Naive thymus-derived CD4-positive, alpha-beta T cell (primary cell): ENCODE results near the gene AP1G2. TPM values are rescaled to one million over a fixed set of nuclear protein-coding genes. Genes with fewer than 3 reads are reported as not detected.

ENCODE experiments used
- ATAC-seq: fragments of 150-1000 bp; cut with Tn5 transposase; 2 replicates; pipeline ENCODE4 v1.10.0; 2021; ENCODE audit warnings: mild to moderate bottlenecking, moderate library complexity
- CTCF ChIA-PET: fragments of 350-600 bp; sonication (Branson Sonifier 250); formaldehyde crosslinking; loops from one replicate; lab custom pipeline; 2021; ENCODE audit warnings: antibody characterized with exemption; lab: Charles Lee
- POLR2A ChIA-PET: fragments of 350-600 bp; sonication (Branson Sonifier 250); formaldehyde crosslinking; loops from one replicate; lab custom pipeline; 2021; ENCODE audit warnings: antibody characterized with exemption, inconsistent platforms; lab: Charles Lee
- DNase-seq, 9 donors: peaks; one replicate each; pipeline versions ENCODE4 v3.0.0 to v3.0.0-alpha.2; 2020 to 2022; ENCODE audit warnings: mixed read lengths in 1 of 9
- H3K27ac ChIP-seq: one replicate; pipeline ENCODE4 v1.7.0; 2013; ENCODE audit warnings: mild to moderate bottlenecking, low read depth, low read length, moderate library complexity
- H3K27me3 ChIP-seq, 2 donors: one replicate each; pipeline ENCODE4 v1.7.0; 2013; ENCODE audit warnings: low read length in 2 of 2, mild to moderate bottlenecking in 2 of 2, moderate library complexity in 2 of 2; ENCODE audit not compliant: control insufficient read depth in 2 of 2, insufficient read depth in 2 of 2
- H3K36me3 ChIP-seq, 3 experiments: 1 replicate in 2 of 3; 2 replicates in 1 of 3; pipeline ENCODE4 v1.7.0; 2013; ENCODE audit warnings: low read length in 3 of 3, mild to moderate bottlenecking in 3 of 3, moderate library complexity in 1 of 3; ENCODE audit not compliant: insufficient read depth in 3 of 3, control insufficient read depth in 2 of 3
- H3K4me1 ChIP-seq, 2 donors: one replicate each; pipeline ENCODE4 v1.7.0; 2013; ENCODE audit warnings: low read length in 2 of 2, mild to moderate bottlenecking in 2 of 2, moderate library complexity in 1 of 2; ENCODE audit not compliant: control insufficient read depth in 2 of 2, insufficient read depth in 2 of 2
- H3K4me3 ChIP-seq: 2 replicates; pipeline ENCODE4 v1.7.0; 2013; ENCODE audit warnings: mild to moderate bottlenecking, low read length
- H3K9me3 ChIP-seq, 3 experiments: 1 replicate in 2 of 3; 2 replicates in 1 of 3; pipeline ENCODE4 v1.7.0; 2013; ENCODE audit warnings: low read length in 3 of 3; ENCODE audit not compliant: control insufficient read depth in 2 of 3
- H3K27ac Mint-ChIP-seq, 9 donors: one replicate each; pipeline ENCODE4 v1.8.0; 2020 to 2022; ENCODE audit warnings: mixed read lengths in 9 of 9, mild to moderate bottlenecking in 8 of 9, moderate library complexity in 5 of 9, inconsistent platforms in 2 of 9
- H3K27me3 Mint-ChIP-seq, 5 donors: one replicate each; pipeline ENCODE4 v1.8.0; 2021 to 2022; ENCODE audit warnings: mixed read lengths in 5 of 5, mild to moderate bottlenecking in 1 of 5
- H3K36me3 Mint-ChIP-seq, 5 donors: one replicate each; pipeline ENCODE4 v1.8.0; 2020 to 2022; ENCODE audit warnings: mixed read lengths in 5 of 5, mild to moderate bottlenecking in 3 of 5, inconsistent platforms in 1 of 5
- H3K4me1 Mint-ChIP-seq, 7 donors: one replicate each; pipeline ENCODE4 v1.8.0; 2020 to 2022; ENCODE audit warnings: mixed read lengths in 7 of 7, mild to moderate bottlenecking in 3 of 7, inconsistent platforms in 1 of 7
- H3K4me3 Mint-ChIP-seq, 10 donors: one replicate each; pipeline ENCODE4 v1.8.0; 2020 to 2022; ENCODE audit warnings: mild to moderate bottlenecking in 10 of 10, mixed read lengths in 10 of 10, moderate library complexity in 6 of 10, inconsistent platforms in 2 of 10
- H3K9me3 Mint-ChIP-seq, 11 donors: one replicate each; pipeline ENCODE4 v1.8.0; 2020 to 2022; ENCODE audit warnings: mixed read lengths in 11 of 11, mild to moderate bottlenecking in 4 of 11, inconsistent platforms in 1 of 11, moderate library complexity in 1 of 11
- intact Hi-C, 2 donors: fragments of 100-400 bp; cut with micrococcal nuclease; formaldehyde crosslinking; loops; one replicate each; pipeline ENCODE4 v1.15.1; 2023
- polyA plus RNA-seq, 2 donors: library from polyadenylated mRNA; unstranded; fragments of 300-500 nt; fragmentation: Illumina TruSeq; gene quantifications; one replicate each; pipeline ENCODE4 v1.2.3, GENCODE V29; 2021
- total RNA-seq, 6 experiments: library from RNA in 5 of 6; stranded (reverse) in 5 of 6; gene quantifications; 1 replicate in 5 of 6; 2 replicates in 1 of 6; pipeline ENCODE4 v1.2.3 and lab custom pipeline; 2021 to 2026

AP1G2 gene
- total and polyA plus RNA-seq, 7 experiments from 2014 or later = 66.4 to 548 (median 270) TPM

GRCh38 chr14:23569443-23570151 lies 2.0 kb upstream of the AP1G2 start:
- H3K4me1 ChIP-seq = peaks cover 14 to 16% of the 10 kb centered on the region in 2 donors
- peaks cover 0 to 21% (median 0%) of the 10 kb centered on the region in 3 experiments for H3K36me3 ChIP-seq
- ATAC-seq = no peak
- POLR2A ChIA-PET = interaction anchor here (1.1 kb wide), 1 partner anchor 11 kb away, joined by 3 read pairs; no protein-coding TSS in a partner anchor
- Mint-ChIP-seq H3K27ac (peak overlapping the region in 8 of 9 donors; percentile 28 to 99 (median 97)), H3K27me3 (peaks cover 1 to 23% (median 5%) of the 10 kb centered on the region in 5 donors), H3K9me3 (peaks cover 0 to 5% (median 0%) of the 10 kb centered on the region in 11 donors), H3K36me3 (peaks cover 0 to 5% (median 0%) of the 10 kb centered on the region in 5 donors), H3K4me1 (peaks cover 13 to 49% (median 36%) of the 10 kb centered on the region in 7 donors), H3K4me3 (peak overlapping the region in 1 of 10 donors; percentile 99)
- DNase-seq = no peak
- no peak overlapping the region for H3K27ac ChIP-seq
- intact Hi-C loops = loop anchor here in 1 of 2 donors (5.0 kb wide), 1 partner anchor 703 kb away; the partner anchor contains the start of gene RABGGTA
- no peaks in the 10 kb centered on the region for H3K9me3 ChIP-seq
- H3K4me3 ChIP-seq = no peak overlapping the region
- H3K27me3 ChIP-seq = no peaks in the 10 kb centered on the region
- CTCF ChIA-PET = interaction anchor here (1.7 kb wide), 1 partner anchor 62 kb away, joined by 3 read pairs; no protein-coding TSS in a partner anchor

GRCh38 chr14:23568600-23569331 lies 1.2 kb upstream of the AP1G2 start:
- H3K27ac ChIP-seq = no peak overlapping the region
- H3K36me3 ChIP-seq = peaks cover 0 to 29% (median 0%) of the 10 kb centered on the region in 3 experiments
- peaks cover 0 to 22% (median 3%) of the 10 kb centered on the region in 5 donors for H3K27me3 Mint-ChIP-seq
- ChIA-PET CTCF (interaction anchor here (0.6 to 1.7 kb wide), 3 partner anchors 63 to 336 kb away, joined by 3 read pairs; no protein-coding TSS in a partner anchor), POLR2A (interaction anchor here (1.1 to 2.4 kb wide), 4 partner anchors 10 to 20 kb away, joined by 3 to 15 read pairs (median 4); partner anchors contain the start of gene THTPA)
- peaks cover 13 to 53% (median 41%) of the 10 kb centered on the region in 7 donors for H3K4me1 Mint-ChIP-seq
- peaks cover 14 to 16% of the 10 kb centered on the region in 2 donors for H3K4me1 ChIP-seq
- peak overlapping the region; percentile 84 to 100 (median 99) for H3K4me3 Mint-ChIP-seq
- DNase-seq (no peak), ATAC-seq (no peak)
- H3K36me3 Mint-ChIP-seq = peaks cover 0 to 11% (median 5%) of the 10 kb centered on the region in 5 donors
- H3K4me3 ChIP-seq = no peak overlapping the region
- H3K9me3 ChIP-seq = no peaks in the 10 kb centered on the region
- no peaks in the 10 kb centered on the region for H3K27me3 ChIP-seq
- peak overlapping the region; percentile 68 to 99 (median 97) for H3K27ac Mint-ChIP-seq
- H3K9me3 Mint-ChIP-seq = peaks cover 0 to 5% (median 0%) of the 10 kb centered on the region in 11 donors
- intact Hi-C loops = loop anchor here in 1 of 2 donors (5.0 kb wide), 1 partner anchor 704 kb away; the partner anchor contains the start of gene RABGGTA

- peak overlapping the region; percentile 98 to 100 (median 99) for H3K4me3 Mint-ChIP-seq
- Histone ChIP-seq H3K27ac (peak overlapping the region; percentile 81), H3K9me3 (no peaks in the 10 kb centered on the region), H3K27me3 (no peaks in the 10 kb centered on the region), H3K36me3 (peaks cover 0 to 36% (median 0%) of the 10 kb centered on the region in 3 experiments), H3K4me3 (peak overlapping the region; percentile 98), H3K4me1 (peaks cover 14 to 16% of the 10 kb centered on the region in 2 donors)
- peaks cover 0 to 12% (median 6%) of the 10 kb centered on the region in 5 donors for H3K36me3 Mint-ChIP-seq
- H3K4me1 Mint-ChIP-seq = peaks cover 14 to 51% (median 41%) of the 10 kb centered on the region in 7 donors
- peak overlapping the region; percentile 96 to 99 (median 98) for H3K27ac Mint-ChIP-seq
- no peak for ATAC-seq
- intact Hi-C loops = loop anchor here in 1 of 2 donors (5.0 kb wide), 1 partner anchor 704 kb away; the partner anchor contains the start of gene RABGGTA
- H3K27me3 Mint-ChIP-seq = peaks cover 0 to 18% (median 0%) of the 10 kb centered on the region in 5 donors
- CTCF ChIA-PET = interaction anchor here (0.6 to 1.7 kb wide), 3 partner anchors 64 to 336 kb away, joined by 3 read pairs; no protein-coding TSS in a partner anchor
- no peak for DNase-seq
- H3K9me3 Mint-ChIP-seq = peaks cover 0 to 5% (median 0%) of the 10 kb centered on the region in 11 donors
- POLR2A ChIA-PET = interaction anchor here (1.2 to 2.4 kb wide), 5 partner anchors 12 to 473 kb away, joined by 3 to 15 read pairs (median 4); partner anchors contain the start of genes ACIN1, C14orf119 and THTPA
Measured at GRCh38 chr14:23568021-23568599, 519 bp upstream of the AP1G2 start.

GRCh38 chr14:23566778-23567185 lies 809 bp downstream of the AP1G2 start:
- DNase-seq (no peak), ATAC-seq (no peak)
- Mint-ChIP-seq H3K9me3 (peaks cover 0 to 5% (median 0%) of the 10 kb centered on the region in 11 donors), H3K27me3 (peaks cover 0 to 4% (median 0%) of the 10 kb centered on the region in 5 donors), H3K4me1 (peaks cover 19 to 46% (median 43%) of the 10 kb centered on the region in 7 donors), H3K36me3 (peaks cover 1 to 21% (median 8%) of the 10 kb centered on the region in 5 donors), H3K4me3 (peak overlapping the region; percentile 98 to 100 (median 99)), H3K27ac (peak overlapping the region; percentile 87 to 99 (median 97))
- H3K9me3 ChIP-seq = no peaks in the 10 kb centered on the region
- ChIA-PET CTCF (interaction anchor here (0.6 to 1.5 kb wide), 4 partner anchors 88 to 546 kb away, joined by 3 to 5 read pairs (median 3); partner anchors contain the start of gene DHRS4), POLR2A (interaction anchor here (0.9 to 2.4 kb wide), 5 partner anchors 10 to 91 kb away, joined by 3 to 15 read pairs (median 4); partner anchors contain the start of gene THTPA)
- intact Hi-C loops = loop anchor here (1.0 to 5.0 kb wide), 7 partner anchors 10 to 706 kb away; partner anchors contain the start of genes NGDN (in 1 of the 2), PABPN1 (in 1 of the 2), RABGGTA (in 1 of the 2) and THTPA (in 1 of the 2)
- peak overlapping the region; percentile 98 for H3K4me3 ChIP-seq
- peaks cover 0 to 46% (median 4%) of the 10 kb centered on the region in 3 experiments for H3K36me3 ChIP-seq
- H3K4me1 ChIP-seq = peaks cover 14 to 16% of the 10 kb centered on the region in 2 donors
- peak overlapping the region; percentile 81 for H3K27ac ChIP-seq
- no peaks in the 10 kb centered on the region for H3K27me3 ChIP-seq

- H3K4me1 ChIP-seq = peaks cover 14 to 16% of the 10 kb centered on the region in 2 donors
- peak overlapping the region; percentile 98 for H3K4me3 ChIP-seq
- no peak for DNase-seq
- Mint-ChIP-seq H3K9me3 (peaks cover 0 to 5% (median 0%) of the 10 kb centered on the region in 11 donors), H3K27me3 (peaks cover 0 to 3% (median 0%) of the 10 kb centered on the region in 5 donors), H3K36me3 (peaks cover 6 to 25% (median 8%) of the 10 kb centered on the region in 5 donors), H3K4me1 (peaks cover 19 to 46% (median 43%) of the 10 kb centered on the region in 7 donors), H3K4me3 (peak overlapping the region; percentile 98 to 100 (median 99)), H3K27ac (peak overlapping the region; percentile 87 to 99 (median 97))
- no peaks in the 10 kb centered on the region for H3K27me3 ChIP-seq
- ATAC-seq = no peak
- ChIA-PET POLR2A (interaction anchor here (1.0 to 2.4 kb wide), 2 partner anchors 10 to 56 kb away, joined by 5 to 15 read pairs; partner anchors contain the start of gene THTPA), CTCF (interaction anchor here (0.6 to 1.2 kb wide), 3 partner anchors 88 to 546 kb away, joined by 3 to 5 read pairs (median 3); no protein-coding TSS in a partner anchor)
- H3K9me3 ChIP-seq = no peaks in the 10 kb centered on the region
- H3K36me3 ChIP-seq = peaks cover 0 to 51% (median 9%) of the 10 kb centered on the region in 3 experiments
- peak overlapping the region; percentile 81 for H3K27ac ChIP-seq
- intact Hi-C loops = loop anchor here in 1 of 2 donors (2.0 to 5.0 kb wide), 2 partner anchors 97 to 706 kb away; partner anchors contain the start of genes NGDN and RABGGTA
Measured at GRCh38 chr14:23566112-23566777, 1.3 kb downstream of the AP1G2 start.
